ENCODE data around the gene SLC48A1. TPM values are rescaled to one million over a fixed set of nuclear protein-coding genes. Genes with fewer than 3 reads are reported as not detected.

The SLC48A1 gene
- total and polyA plus RNA-seq, 4 donors: 19.7 to 51.3 (median 34.7) TPM

GRCh38 chr12:47734725-47735480, 38.1 kb upstream of the SLC48A1 start:
- WGBS, 2 donors: 92% methylated on average over 12 of the region's 12 CpGs
- Histone ChIP-seq H3K4me1 (ENCODE audit: control insufficient read depth in 1 of 2, insufficient read depth in 2 of 2, low read length in 2 of 2) (peaks cover 0 to 1% of the 10 kb centered on the region in 2 donors), H3K4me3 (ENCODE audit: low read length in 2 of 2) (no peak overlapping the region)

GRCh38 chr12:47735649-47736048, 37.4 kb upstream of the SLC48A1 start:
- DNase-seq: no peak
- H3K4me3 ChIP-seq (ENCODE audit: low read length in 2 of 2): no peak overlapping the region
- ATAC-seq (ENCODE audit: low FRiP score): no peak
- H3K4me1 ChIP-seq (ENCODE audit: control insufficient read depth in 1 of 2, insufficient read depth in 2 of 2, low read length in 2 of 2): peaks cover 0 to 1% of the 10 kb centered on the region in 2 donors
- H3K27ac ChIP-seq (ENCODE audit: low read depth in 1 of 2, low read length in 2 of 2): no peak overlapping the region
- intact Hi-C loops (cut with DNase I): loop anchor here in 1 of 2 donors (2.0 kb wide), 1 partner anchor 19 kb away; no protein-coding TSS in a partner anchor
- no peaks in the 10 kb centered on the region for H3K27me3 ChIP-seq (ENCODE audit: control insufficient read depth in 1 of 2, insufficient read depth in 2 of 2, low read length in 1 of 2)
- 96 to 97% methylated on average over 11 of the region's 11 CpGs for WGBS, 2 donors
- H3K9me3 ChIP-seq (ENCODE audit: control insufficient read depth, low read length): no peaks in the 10 kb centered on the region
- no peaks in the 10 kb centered on the region for H3K36me3 ChIP-seq (ENCODE audit: control insufficient read depth in 1 of 2, insufficient read depth in 2 of 2, low read length in 1 of 2)

More at GRCh38 chr12:47734725-47735480, 38.1 kb upstream of the SLC48A1 start:
- ATAC-seq (ENCODE audit: low FRiP score) (no peak), DNase-seq (no peak)
- no peaks in the 10 kb centered on the region for H3K9me3 ChIP-seq (ENCODE audit: control insufficient read depth, low read length)
- intact Hi-C loops (cut with DNase I): no loop called here
- no peaks in the 10 kb centered on the region for H3K36me3 ChIP-seq (ENCODE audit: control insufficient read depth in 1 of 2, insufficient read depth in 2 of 2, low read length in 1 of 2)
- H3K27me3 ChIP-seq (ENCODE audit: control insufficient read depth in 1 of 2, insufficient read depth in 2 of 2, low read length in 1 of 2): no peaks in the 10 kb centered on the region
- no peak overlapping the region for H3K27ac ChIP-seq (ENCODE audit: low read depth in 1 of 2, low read length in 2 of 2)

- DNase-seq (no peak), ATAC-seq (ENCODE audit: low FRiP score) (no peak)
- peaks cover 0 to 1% of the 10 kb centered on the region in 2 donors for H3K4me1 ChIP-seq (ENCODE audit: control insufficient read depth in 1 of 2, insufficient read depth in 2 of 2, low read length in 2 of 2)
Measured at GRCh38 chr12:47736216-47736615, 36.8 kb upstream of the SLC48A1 start.

GRCh38 chr12:47736877-47737676, 36.0 kb upstream of the SLC48A1 start:
- peak; percentile 93 to 95 for DNase-seq
- WGBS, 2 donors: 10% methylated on average over 19 of the region's 19 CpGs
- Histone ChIP-seq H3K27me3 (ENCODE audit: control insufficient read depth in 1 of 2, insufficient read depth in 2 of 2, low read length in 1 of 2) (no peaks in the 10 kb centered on the region), H3K4me1 (ENCODE audit: control insufficient read depth in 1 of 2, insufficient read depth in 2 of 2, low read length in 2 of 2) (peaks cover 0 to 1% of the 10 kb centered on the region in 2 donors), H3K36me3 (ENCODE audit: control insufficient read depth in 1 of 2, insufficient read depth in 2 of 2, low read length in 1 of 2) (no peaks in the 10 kb centered on the region), H3K27ac (ENCODE audit: low read depth in 1 of 2, low read length in 2 of 2) (peak overlapping the region; percentile 10 to 90), H3K9me3 (ENCODE audit: control insufficient read depth, low read length) (no peaks in the 10 kb centered on the region), H3K4me3 (ENCODE audit: low read length in 2 of 2) (no peak overlapping the region)
- intact Hi-C loops (cut with DNase I): loop anchor here in 1 of 2 donors (2.0 kb wide), 1 partner anchor 20 kb away; no protein-coding TSS in a partner anchor
- ATAC-seq (ENCODE audit: low FRiP score): peak; percentile 91

More at GRCh38 chr12:47736216-47736615, 36.8 kb upstream of the SLC48A1 start:
- H3K27me3 ChIP-seq (ENCODE audit: control insufficient read depth in 1 of 2, insufficient read depth in 2 of 2, low read length in 1 of 2): no peaks in the 10 kb centered on the region
- WGBS, 2 donors: 14 to 30% methylated on average over 4 of the region's 4 CpGs
- intact Hi-C loops (cut with DNase I): loop anchor here in 1 of 2 donors (2.0 kb wide), 1 partner anchor 19 kb away; no protein-coding TSS in a partner anchor
- no peak overlapping the region for H3K4me3 ChIP-seq (ENCODE audit: low read length in 2 of 2)
- H3K9me3 ChIP-seq (ENCODE audit: control insufficient read depth, low read length): no peaks in the 10 kb centered on the region
- no peaks in the 10 kb centered on the region for H3K36me3 ChIP-seq (ENCODE audit: control insufficient read depth in 1 of 2, insufficient read depth in 2 of 2, low read length in 1 of 2)
- peak overlapping the region in 1 of 2 donors; percentile 90 for H3K27ac ChIP-seq (ENCODE audit: low read depth in 1 of 2, low read length in 2 of 2)

GRCh38 chr12:47737936-47738594, 35.0 kb upstream of the SLC48A1 start:
- Histone ChIP-seq H3K27ac (ENCODE audit: low read depth in 1 of 2, low read length in 2 of 2) (peak overlapping the region in 1 of 2 donors; percentile 55), H3K4me1 (ENCODE audit: control insufficient read depth in 1 of 2, insufficient read depth in 2 of 2, low read length in 2 of 2) (peaks cover 0 to 1% of the 10 kb centered on the region in 2 donors), H3K4me3 (ENCODE audit: low read length in 2 of 2) (no peak overlapping the region), H3K27me3 (ENCODE audit: control insufficient read depth in 1 of 2, insufficient read depth in 2 of 2, low read length in 1 of 2) (no peaks in the 10 kb centered on the region), H3K9me3 (ENCODE audit: control insufficient read depth, low read length) (no peaks in the 10 kb centered on the region), H3K36me3 (ENCODE audit: control insufficient read depth in 1 of 2, insufficient read depth in 2 of 2, low read length in 1 of 2) (no peaks in the 10 kb centered on the region)
- no peak for DNase-seq
- WGBS, 2 donors: 84 to 87% methylated on average over 17 of the region's 17 CpGs
- intact Hi-C loops (cut with DNase I): loop anchor here in 1 of 2 donors (2.0 kb wide), 1 partner anchor 21 kb away; no protein-coding TSS in a partner anchor
- ATAC-seq (ENCODE audit: low FRiP score): no peak

- Histone ChIP-seq H3K4me1 (ENCODE audit: control insufficient read depth in 1 of 2, insufficient read depth in 2 of 2, low read length in 2 of 2) (peaks cover 0 to 1% of the 10 kb centered on the region in 2 donors), H3K4me3 (ENCODE audit: low read length in 2 of 2) (no peak overlapping the region), H3K9me3 (ENCODE audit: control insufficient read depth, low read length) (no peaks in the 10 kb centered on the region), H3K36me3 (ENCODE audit: control insufficient read depth in 1 of 2, insufficient read depth in 2 of 2, low read length in 1 of 2) (no peaks in the 10 kb centered on the region), H3K27me3 (ENCODE audit: control insufficient read depth in 1 of 2, insufficient read depth in 2 of 2, low read length in 1 of 2) (no peaks in the 10 kb centered on the region), H3K27ac (ENCODE audit: low read depth in 1 of 2, low read length in 2 of 2) (no peak overlapping the region)
- 89 to 92% methylated on average over 3 of the region's 3 CpGs for WGBS, 2 donors
- ATAC-seq (ENCODE audit: low FRiP score) (no peak), DNase-seq (no peak)
- intact Hi-C loops (cut with DNase I): no loop called here
Measured at GRCh38 chr12:47739297-47739696, 33.7 kb upstream of the SLC48A1 start.

- intact Hi-C loops (cut with DNase I): no loop called here
- ATAC-seq (ENCODE audit: low FRiP score): no peak
- H3K9me3 ChIP-seq (ENCODE audit: control insufficient read depth, low read length): no peaks in the 10 kb centered on the region
- no peaks in the 10 kb centered on the region for H3K27me3 ChIP-seq (ENCODE audit: control insufficient read depth in 1 of 2, insufficient read depth in 2 of 2, low read length in 1 of 2)
- 91 to 95% methylated on average over 12 of the region's 12 CpGs for WGBS, 2 donors
- no peak for DNase-seq
- H3K4me3 ChIP-seq (ENCODE audit: low read length in 2 of 2): no peak overlapping the region
- no peaks in the 10 kb centered on the region for H3K36me3 ChIP-seq (ENCODE audit: control insufficient read depth in 1 of 2, insufficient read depth in 2 of 2, low read length in 1 of 2)
- peaks cover 0 to 1% of the 10 kb centered on the region in 2 donors for H3K4me1 ChIP-seq (ENCODE audit: control insufficient read depth in 1 of 2, insufficient read depth in 2 of 2, low read length in 2 of 2)
- H3K27ac ChIP-seq (ENCODE audit: low read depth in 1 of 2, low read length in 2 of 2): no peak overlapping the region
Measured at GRCh38 chr12:47739979-47740378, 33.1 kb upstream of the SLC48A1 start.

GRCh38 chr12:47740606-47741339, 32.3 kb upstream of the SLC48A1 start:
- H3K27ac ChIP-seq (ENCODE audit: low read depth in 1 of 2, low read length in 2 of 2): no peak overlapping the region
- no peaks in the 10 kb centered on the region for H3K36me3 ChIP-seq (ENCODE audit: control insufficient read depth in 1 of 2, insufficient read depth in 2 of 2, low read length in 1 of 2)
- WGBS, 2 donors: 85 to 90% methylated on average over 21 of the region's 21 CpGs
- no peaks in the 10 kb centered on the region for H3K27me3 ChIP-seq (ENCODE audit: control insufficient read depth in 1 of 2, insufficient read depth in 2 of 2, low read length in 1 of 2)
- no peak overlapping the region for H3K4me3 ChIP-seq (ENCODE audit: low read length in 2 of 2)
- H3K4me1 ChIP-seq (ENCODE audit: control insufficient read depth in 1 of 2, insufficient read depth in 2 of 2, low read length in 2 of 2): peaks cover 0 to 1% of the 10 kb centered on the region in 2 donors
- DNase-seq (no peak), ATAC-seq (ENCODE audit: low FRiP score) (no peak)
- H3K9me3 ChIP-seq (ENCODE audit: control insufficient read depth, low read length): no peaks in the 10 kb centered on the region
- intact Hi-C loops (cut with DNase I): no loop called here
